VCaP (cell line): Measurements from ENCODE around the gene SLC12A3.

Source experiments
- H3K27ac ChIP-seq: fragments of 450-650 bp; 2 replicates; pipeline ENCODE4 v1.5.1; 2017
- TF ChIP-seq, protein P1 (sequence below): fragments of 450-650 bp; conservative IDR thresholded peaks from 2 replicates; pipeline ENCODE4 v1.5.1; 2017; ENCODE audit warnings: mild to moderate bottlenecking, moderate library complexity

The SLC12A3 gene

DNA sequence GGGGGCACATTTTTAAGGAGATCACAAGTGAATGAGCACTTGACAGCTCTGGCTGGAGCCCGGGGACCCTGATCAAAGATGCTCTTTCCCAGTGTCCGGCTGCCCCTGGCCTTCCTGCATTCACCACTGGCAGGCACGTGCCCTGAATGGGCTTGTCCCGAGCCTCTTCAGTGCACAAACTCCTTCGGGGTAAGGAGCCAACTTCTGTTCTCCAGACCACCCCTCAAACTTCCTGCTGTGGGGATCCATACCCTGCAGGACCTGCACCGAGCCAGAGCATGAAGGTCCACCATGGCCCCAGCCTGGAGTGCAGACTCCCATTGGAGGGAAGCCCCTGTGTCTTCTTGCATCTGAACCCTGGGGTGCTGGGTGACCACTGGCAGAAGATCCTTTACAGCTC is 9.8 kb upstream of the SLC12A3 start:
- TF ChIP-seq, protein P1, sequence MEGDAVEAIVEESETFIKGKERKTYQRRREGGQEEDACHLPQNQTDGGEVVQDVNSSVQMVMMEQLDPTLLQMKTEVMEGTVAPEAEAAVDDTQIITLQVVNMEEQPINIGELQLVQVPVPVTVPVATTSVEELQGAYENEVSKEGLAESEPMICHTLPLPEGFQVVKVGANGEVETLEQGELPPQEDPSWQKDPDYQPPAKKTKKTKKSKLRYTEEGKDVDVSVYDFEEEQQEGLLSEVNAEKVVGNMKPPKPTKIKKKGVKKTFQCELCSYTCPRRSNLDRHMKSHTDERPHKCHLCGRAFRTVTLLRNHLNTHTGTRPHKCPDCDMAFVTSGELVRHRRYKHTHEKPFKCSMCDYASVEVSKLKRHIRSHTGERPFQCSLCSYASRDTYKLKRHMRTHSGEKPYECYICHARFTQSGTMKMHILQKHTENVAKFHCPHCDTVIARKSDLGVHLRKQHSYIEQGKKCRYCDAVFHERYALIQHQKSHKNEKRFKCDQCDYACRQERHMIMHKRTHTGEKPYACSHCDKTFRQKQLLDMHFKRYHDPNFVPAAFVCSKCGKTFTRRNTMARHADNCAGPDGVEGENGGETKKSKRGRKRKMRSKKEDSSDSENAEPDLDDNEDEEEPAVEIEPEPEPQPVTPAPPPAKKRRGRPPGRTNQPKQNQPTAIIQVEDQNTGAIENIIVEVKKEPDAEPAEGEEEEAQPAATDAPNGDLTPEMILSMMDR, result no peak
- H3K27ac ChIP-seq, result no peak overlapping the region

GRCh38 chr16:56855946-56856345 is 9.1 kb upstream of the SLC12A3 start:
- no peak overlapping the region for H3K27ac ChIP-seq
- TF ChIP-seq, protein P1, result no peak

GRCh38 chr16:56856876-56857447 is 8.0 kb upstream of the SLC12A3 start:
- TF ChIP-seq, protein P1, result no peak
- no peak overlapping the region for H3K27ac ChIP-seq

- TF ChIP-seq, protein P1, result no peak
- H3K27ac ChIP-seq, result no peak overlapping the region
Observed at GRCh38 chr16:56858374-56858773, 6.6 kb upstream of the SLC12A3 start.

GRCh38 chr16:56859636-56860035 is 5.4 kb upstream of the SLC12A3 start:
- TF ChIP-seq, protein P1, result no peak

DNA sequence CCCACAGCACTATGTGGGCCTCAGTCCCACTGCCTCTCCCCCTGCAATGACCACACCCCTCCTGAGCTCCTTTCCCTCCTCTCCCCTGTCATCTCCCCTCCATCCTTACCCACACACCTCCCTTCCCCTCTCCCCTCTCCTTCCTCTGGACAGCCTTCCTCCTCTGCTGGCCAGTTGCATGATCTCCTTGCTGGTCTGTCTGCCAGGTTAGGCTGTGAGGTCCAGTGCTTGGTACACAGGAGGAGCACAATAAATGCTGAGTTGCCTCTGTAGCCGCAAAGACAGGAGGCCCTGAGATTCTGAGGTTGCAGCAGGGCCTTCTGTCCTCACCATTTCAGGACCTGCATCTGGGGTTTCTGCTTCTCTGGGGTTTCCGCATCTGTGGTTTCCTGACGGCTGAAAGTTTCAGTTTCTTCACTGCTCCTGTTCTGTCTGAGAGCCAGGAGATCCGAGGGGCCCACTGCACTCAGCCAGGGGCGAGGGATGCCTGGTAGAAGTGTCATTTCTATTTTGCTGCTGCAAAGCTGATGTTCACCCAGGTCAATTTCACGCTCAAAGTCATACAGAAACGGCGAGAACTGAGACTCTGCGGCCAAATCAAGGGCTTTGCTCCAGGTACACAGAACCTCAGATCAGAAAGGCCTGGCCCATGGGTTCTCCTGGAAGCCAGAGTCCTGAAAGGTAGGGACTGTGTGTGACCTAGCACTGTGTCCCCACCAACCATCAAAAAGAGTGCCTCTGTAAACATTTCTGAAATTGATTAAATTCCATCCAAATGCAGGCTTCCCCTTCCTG is 4.6 kb upstream of the SLC12A3 start:
- TF ChIP-seq, protein P1, result no peak
- no peak overlapping the region for H3K27ac ChIP-seq

More at GRCh38 chr16:56859636-56860035, 5.4 kb upstream of the SLC12A3 start:
- no peak overlapping the region for H3K27ac ChIP-seq

- H3K27ac ChIP-seq, result no peak overlapping the region
- TF ChIP-seq, protein P1, result no peak
Observed at GRCh38 chr16:56861092-56861610, 3.9 kb upstream of the SLC12A3 start.
